GM06990 (cell line): ENCODE measurements around the gene B4GALT5.

Experiments
- DNase-seq: peaks from one replicate; pipeline ENCODE4 v3.0.0-alpha.2; 2011; ENCODE audit not compliant: insufficient read length; ENCODE audit errors: extremely low read depth
- H3K27me3 ChIP-seq: replicated peaks from 2 replicates; pipeline ENCODE4 v1.6.0; 2011; ENCODE audit warnings: low read length; ENCODE audit not compliant: control insufficient read depth, insufficient read depth
- H3K36me3 ChIP-seq: 2 replicates; pipeline ENCODE4 v1.5.1; 2011; ENCODE audit warnings: low read length; ENCODE audit not compliant: control insufficient read depth, insufficient read depth
- H3K4me3 ChIP-seq: replicated peaks from 2 replicates; pipeline ENCODE4 v1.5.1; 2011; ENCODE audit warnings: low read depth, mild to moderate bottlenecking, control low read depth, low read length
- CTCF ChIP-seq: IDR thresholded peaks from 2 replicates; pipeline ENCODE4 v1.5.1; 2011; ENCODE audit warnings: low read length, control low read depth, mild to moderate bottlenecking, inconsistent platforms; ENCODE audit not compliant: insufficient read depth, poor library complexity, severe bottlenecking

Gene B4GALT5

DNA sequence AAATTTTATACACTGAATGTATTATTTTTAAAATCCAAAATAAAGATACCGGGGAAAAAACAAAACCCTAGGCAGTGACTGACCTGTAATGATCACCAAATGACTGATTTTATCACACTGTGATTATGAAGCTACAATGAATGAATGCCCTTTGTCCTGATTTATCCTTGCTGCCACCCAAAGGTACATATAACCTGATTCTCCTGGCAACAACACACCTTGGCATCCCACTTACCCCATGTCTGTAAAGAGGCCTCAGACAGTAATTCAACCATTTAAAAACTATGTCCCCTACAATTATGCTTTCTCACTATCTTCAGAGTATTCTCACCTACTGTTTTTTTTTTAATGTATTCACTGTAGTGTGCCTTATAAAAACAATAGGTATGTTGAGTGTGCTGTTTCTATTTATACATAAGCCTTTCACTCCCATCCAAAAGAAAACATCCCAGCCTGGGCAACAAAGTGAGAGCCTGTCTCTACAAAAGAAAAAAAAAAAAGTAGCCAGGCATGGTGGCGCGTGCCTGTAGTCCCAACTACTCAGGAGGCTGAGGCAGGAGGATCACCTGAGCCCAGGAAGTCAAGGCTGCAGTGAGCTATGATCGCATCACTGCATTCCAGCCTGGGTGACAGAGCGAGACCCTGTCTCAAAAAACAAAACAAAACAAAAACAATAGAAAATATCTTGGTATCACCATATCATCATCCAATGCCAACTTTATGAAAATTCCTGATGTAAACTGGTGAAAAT is 21.7 kb downstream of the B4GALT5 start:
- TF ChIP-seq CTCF: no peak
- Histone ChIP-seq H3K27me3 (no peaks in the 10 kb centered on the region), H3K4me3 (no peak overlapping the region), H3K36me3 (no peaks in the 10 kb centered on the region)
- no peak for DNase-seq

DNA sequence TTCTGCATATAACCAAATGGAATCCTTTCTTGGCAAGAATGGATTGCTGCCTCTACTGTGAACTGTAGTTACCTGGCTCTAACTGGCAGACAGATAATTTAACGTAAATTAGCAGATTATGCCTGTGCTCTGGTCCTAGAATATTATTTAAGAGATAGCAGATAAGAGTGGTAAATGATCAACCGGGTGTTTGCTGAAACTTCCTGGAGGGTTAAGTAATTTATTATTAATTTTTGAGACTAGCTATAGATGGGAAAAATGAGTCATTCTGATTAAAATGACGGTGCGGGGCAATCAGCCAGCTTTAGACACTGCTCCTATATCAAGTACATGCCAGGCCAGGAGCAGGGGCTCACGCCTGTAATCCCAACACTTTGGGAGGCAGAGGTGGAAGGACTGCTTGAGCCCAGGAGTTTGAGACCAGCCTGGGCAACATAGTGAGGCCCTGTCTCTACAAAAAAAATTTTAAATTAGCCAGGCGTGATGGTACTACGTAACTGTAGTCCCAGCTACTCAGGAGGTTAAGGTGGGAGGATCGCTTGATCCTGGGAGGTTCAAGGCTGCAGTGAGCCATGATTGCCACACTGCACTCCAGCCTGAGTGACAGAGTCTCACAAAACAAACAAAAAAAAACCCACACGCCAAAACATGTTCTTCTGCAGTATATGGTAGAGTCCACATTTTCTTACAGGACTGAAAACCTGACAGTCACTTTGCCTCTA is 22.6 kb downstream of the B4GALT5 start:
- Histone ChIP-seq H3K36me3 (no peaks in the 10 kb centered on the region), H3K27me3 (no peaks in the 10 kb centered on the region), H3K4me3 (no peak overlapping the region)
- no peak for DNase-seq
- no peak for TF ChIP-seq CTCF

- DNase-seq: no peak
- no peaks in the 10 kb centered on the region for H3K36me3 ChIP-seq
- no peaks in the 10 kb centered on the region for H3K27me3 ChIP-seq
- TF ChIP-seq CTCF: no peak
- no peak overlapping the region for H3K4me3 ChIP-seq
Measured at GRCh38 chr20:49687595-49688567, 25.8 kb downstream of the B4GALT5 start.

- no peak for DNase-seq
- H3K4me3 ChIP-seq: no peak overlapping the region
- H3K36me3 ChIP-seq: peaks cover 2% of the 10 kb centered on the region
- TF ChIP-seq CTCF: no peak
- H3K27me3 ChIP-seq: no peaks in the 10 kb centered on the region
Measured at GRCh38 chr20:49685809-49686208, 27.9 kb downstream of the B4GALT5 start.

DNA sequence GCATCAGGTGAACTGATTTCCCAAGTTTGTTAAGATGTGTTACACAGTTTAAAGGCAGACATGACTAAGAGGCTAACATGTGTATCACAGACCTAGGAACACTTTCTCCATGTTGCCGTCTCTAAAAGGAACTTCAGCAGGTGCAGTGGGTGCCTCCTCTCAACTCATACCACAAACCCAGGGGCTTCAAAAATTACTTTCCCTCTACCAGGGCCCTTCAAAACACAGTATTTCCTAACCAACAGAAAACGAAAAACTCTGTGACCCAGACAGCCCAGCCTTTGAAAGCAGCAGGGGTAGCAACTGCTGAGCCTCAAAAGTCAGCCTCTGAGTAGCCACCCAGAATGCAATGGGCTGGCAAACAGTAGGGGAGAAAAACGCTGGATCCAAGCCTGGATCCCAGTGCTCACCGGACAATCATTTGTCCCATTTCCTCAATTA is 28.5 kb downstream of the B4GALT5 start:
- Histone ChIP-seq H3K27me3 (no peaks in the 10 kb centered on the region), H3K36me3 (peaks cover 2% of the 10 kb centered on the region), H3K4me3 (no peak overlapping the region)
- DNase-seq: no peak
- no peak for TF ChIP-seq CTCF
